Measurements from ENCODE around the gene CXCR3.
A peak's percentile ranks its signal among the peaks of the same experiment; 100 is the strongest.
"Not testable (repeated sequence)": the region's sequence is repeated elsewhere in the genome, so short reads cannot be mapped to it uniquely, and the experiment has no call there.

The CXCR3 gene

GRCh38 chrX:71618303-71618721 lies at the start of gene CXCR3:
Gene CXCR3, minus strand, starts transcription at chrX:71618511. Its CDS starts 62 bp downstream, at chrX:71618449.
- peak; percentile 35 to 48 for DNase-seq (ENCODE audit: low read depth in 2 of 2)

GRCh38 chrX:71667328-71668247 lies 49.3 kb upstream of the CXCR3 start, which contains the start of gene LOC101059915:
Gene LOC101059915, plus strand, starts transcription at chrX:71667546.
- DNase-seq (ENCODE audit: low read depth in 2 of 2) = no peak

GRCh38 chrX:71666240-71667223 lies 48.2 kb upstream of the CXCR3 start:
- no peak for DNase-seq (ENCODE audit: low read depth in 2 of 2)

DNA sequence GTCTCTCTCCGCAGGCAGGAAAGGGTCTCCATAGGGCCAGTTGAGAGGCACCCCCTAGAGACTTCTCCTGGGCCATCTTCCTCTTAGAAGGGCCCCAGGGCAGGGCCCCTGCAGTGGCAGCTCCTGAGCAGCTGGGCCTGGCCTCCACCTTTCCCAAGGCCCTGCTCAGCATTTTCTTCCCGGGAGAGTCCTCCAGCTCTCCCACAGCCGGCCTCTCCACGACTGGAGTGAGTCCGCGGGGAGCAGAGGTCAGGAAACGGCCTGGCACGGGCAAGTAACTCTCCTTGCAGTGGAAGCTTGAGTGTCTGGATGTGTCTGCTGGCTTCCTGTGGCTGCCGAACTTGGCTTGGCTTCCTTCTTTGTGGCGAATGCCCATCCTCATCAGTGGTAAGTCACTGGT lies 47.4 kb upstream of the CXCR3 start:
- DNase-seq (ENCODE audit: low read depth in 2 of 2) = no peak

DNA sequence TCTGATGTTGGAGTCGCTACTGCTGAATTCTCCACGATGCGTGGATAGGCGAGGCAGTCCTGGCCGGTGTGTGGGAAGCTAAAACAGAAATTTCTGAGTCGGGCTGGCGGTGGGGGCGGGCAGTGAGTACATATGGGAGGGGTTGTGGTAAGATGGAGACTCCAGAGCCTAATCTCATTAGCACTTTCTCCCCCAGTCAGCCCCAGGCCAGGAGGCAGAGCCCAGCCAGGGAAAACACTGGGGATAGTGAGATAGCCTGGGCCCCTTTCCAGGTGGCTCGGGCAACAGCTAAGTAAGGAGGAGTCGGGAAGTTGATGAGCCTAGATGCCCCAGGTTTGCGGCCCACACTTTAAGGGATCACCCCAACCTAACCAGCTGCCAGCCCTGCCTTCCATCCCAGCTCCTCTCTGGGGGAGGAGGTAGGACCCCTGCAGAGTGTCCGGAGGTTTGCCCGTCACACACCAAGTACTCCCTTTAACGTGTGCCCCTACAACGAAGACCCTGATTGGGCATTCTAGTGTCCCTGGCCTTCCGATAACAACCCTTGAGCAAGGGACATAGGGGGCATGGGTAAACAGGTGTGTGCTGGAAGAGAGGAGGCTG lies 46.7 kb upstream of the CXCR3 start:
- no peak for DNase-seq (ENCODE audit: low read depth in 2 of 2)

- DNase-seq (ENCODE audit: low read depth in 2 of 2) = not testable (repeated sequence)
These were observed 45.9 kb upstream of the CXCR3 start for GRCh38 chrX:71664202-71664601.

GRCh38 chrX:71663238-71663637 lies 44.9 kb upstream of the CXCR3 start:
- DNase-seq (ENCODE audit: low read depth in 2 of 2) = peak in 1 of 2 donors; percentile 18

DNA sequence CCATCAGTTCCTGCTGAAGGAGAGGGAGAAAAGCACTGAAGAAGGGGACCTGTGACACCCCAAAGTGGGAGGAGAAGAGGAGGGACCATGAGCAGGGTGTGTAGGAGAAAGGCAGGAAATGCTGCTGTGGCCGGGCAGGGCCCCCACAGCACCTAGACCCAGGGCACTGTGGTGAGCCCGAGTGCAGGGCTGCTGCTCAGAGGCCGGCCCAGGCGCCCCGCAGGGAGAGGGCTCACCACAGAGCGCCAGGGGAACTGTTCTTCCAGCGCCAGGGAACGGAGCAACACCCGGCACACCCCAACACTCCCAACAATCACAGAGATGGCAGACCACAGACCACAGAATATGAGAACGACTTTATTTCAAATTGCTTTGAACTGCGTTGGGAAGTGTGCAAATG lies 44.3 kb upstream of the CXCR3 start:
- not testable (repeated sequence) for DNase-seq (ENCODE audit: low read depth in 2 of 2)

GRCh38 chrX:71661919-71662318 lies 43.6 kb upstream of the CXCR3 start:
- no peak for DNase-seq (ENCODE audit: low read depth in 2 of 2)

GRCh38 chrX:71660562-71661416 lies 42.5 kb upstream of the CXCR3 start:
- DNase-seq (ENCODE audit: low read depth in 2 of 2) = no peak

- no peak for DNase-seq (ENCODE audit: low read depth in 2 of 2)
These were observed 41.6 kb upstream of the CXCR3 start for GRCh38 chrX:71659959-71660358.

GRCh38 chrX:71659342-71659741 lies 41.0 kb upstream of the CXCR3 start:
- no peak for DNase-seq (ENCODE audit: low read depth in 2 of 2)

GRCh38 chrX:71657267-71657666 lies 39.0 kb upstream of the CXCR3 start:
- DNase-seq (ENCODE audit: low read depth in 2 of 2) = no peak

- no peak for DNase-seq (ENCODE audit: low read depth in 2 of 2)
These were observed 35.0 kb upstream of the CXCR3 start for GRCh38 chrX:71653344-71653743.

GRCh38 chrX:71652405-71652804 lies 34.1 kb upstream of the CXCR3 start:
- DNase-seq (ENCODE audit: low read depth in 2 of 2) = peak; percentile 11 to 14

- DNase-seq (ENCODE audit: low read depth in 2 of 2) = no peak
These were observed 32.1 kb upstream of the CXCR3 start for GRCh38 chrX:71650333-71650969.

DNA sequence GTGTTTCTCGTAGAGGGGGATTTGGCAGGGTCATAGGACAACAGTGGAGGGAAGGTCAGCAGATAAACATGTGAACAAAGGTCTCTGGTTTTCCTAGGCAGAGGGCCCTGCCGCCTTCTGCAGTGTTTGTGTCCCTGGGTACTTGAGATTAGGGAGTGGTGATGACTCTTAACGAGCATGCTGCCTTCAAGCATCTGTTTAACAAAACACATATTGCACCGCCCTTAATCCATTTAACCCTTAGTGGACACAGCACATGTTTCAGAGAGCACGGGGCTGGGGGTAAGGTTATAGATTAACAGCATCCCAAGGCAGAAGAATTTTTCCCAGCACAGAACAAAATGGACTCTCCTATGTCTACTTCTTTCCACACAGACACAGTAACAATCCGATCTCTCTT lies 26.1 kb upstream of the CXCR3 start:
- DNase-seq (ENCODE audit: low read depth in 2 of 2) = not testable (repeated sequence)

DNA sequence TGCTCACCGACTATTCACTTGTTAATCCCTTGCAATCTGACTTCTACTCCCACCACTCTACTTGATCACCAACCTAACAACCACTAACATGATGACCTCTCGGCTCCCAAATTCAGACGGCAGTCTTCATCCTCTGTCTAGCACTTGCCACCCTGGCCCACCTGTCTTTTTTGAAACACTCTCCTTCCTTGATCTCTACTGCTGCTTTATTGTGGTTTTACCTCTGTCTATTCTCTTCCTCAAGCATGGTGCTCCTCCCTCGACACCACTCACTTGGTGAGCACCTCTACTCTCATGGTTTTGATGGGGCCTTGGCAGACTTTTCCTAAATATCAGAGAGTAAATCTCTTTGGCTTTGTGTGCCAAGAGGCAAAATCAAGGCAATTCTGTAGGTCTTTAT lies 21.7 kb upstream of the CXCR3 start:
- DNase-seq (ENCODE audit: low read depth in 2 of 2) = no peak

DNA sequence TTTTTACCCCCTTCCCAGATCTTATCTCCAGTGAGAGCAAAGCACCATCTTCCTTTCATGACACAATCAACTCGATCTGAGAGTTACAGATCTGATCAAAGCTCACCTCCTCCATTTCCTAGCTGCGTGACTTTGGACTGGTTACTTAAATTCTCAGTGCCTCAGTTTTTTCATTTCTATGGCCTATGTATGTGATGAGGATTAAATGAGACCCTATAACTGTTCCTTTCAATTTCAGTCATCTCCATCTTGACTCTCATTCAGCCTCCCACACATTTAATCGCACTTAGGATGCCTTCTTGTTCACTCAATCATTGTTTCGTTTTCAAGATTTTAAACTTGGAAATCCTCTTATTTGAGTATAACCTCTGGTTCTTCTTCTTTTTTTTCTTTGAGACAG lies 20.1 kb upstream of the CXCR3 start:
- no peak for DNase-seq (ENCODE audit: low read depth in 2 of 2)

- DNase-seq (ENCODE audit: low read depth in 2 of 2) = no peak
These were observed 19.5 kb upstream of the CXCR3 start for GRCh38 chrX:71637848-71638247.
